ENCODE measurements around the gene KARS1. TPM values are rescaled to one million over a fixed set of nuclear protein-coding genes. Genes with fewer than 3 reads are reported as not detected.

The KARS1 gene
- total RNA-seq, 1 experiment from 2014 or later = 253 TPM

GRCh38 chr16:75667503-75667902, 20.0 kb upstream of the KARS1 start:
- POLR2A ChIA-PET (ENCODE audit: low non-redundant PET) = no interaction called here
- no TSS peak for BruUV-seq (replicated peaks)

GRCh38 chr16:75660726-75661302, 13.3 kb upstream of the KARS1 start:
- BruUV-seq (replicated peaks) = no TSS peak
- no peaks in the 10 kb centered on the region for H3K27me3 ChIP-seq (replicated peaks; ENCODE audit: insufficient read depth, low read depth, low read length, poor library complexity)
- ChIA-PET CTCF (no interaction called here), POLR2A (ENCODE audit: low non-redundant PET) (no interaction called here)
- H3K9me3 ChIP-seq (ENCODE audit: low read depth, low read length, poor library complexity, severe bottlenecking) = no peaks in the 10 kb centered on the region
- peaks cover 30% of the 10 kb centered on the region for H3K36me3 ChIP-seq (ENCODE audit: insufficient read depth, low read length, poor library complexity, severe bottlenecking)
- TF ChIP-seq EZH2 (IDR thresholded peaks at IDR 0.05; ENCODE audit: borderline replicate concordance, low read depth, low read length, poor library complexity, severe bottlenecking) (no peak), CTCF (conservative IDR thresholded peaks at IDR 0.05; ENCODE audit: low read depth, low read length) (no peak)
- H3K4me3 ChIP-seq (ENCODE audit: low read depth, low read length, poor library complexity, severe bottlenecking) = no peak overlapping the region
- DNase-seq (ENCODE audit: low spot score) = no peak
- no peaks in the 10 kb centered on the region for H3K4me1 ChIP-seq (ENCODE audit: insufficient read depth, low read length, poor library complexity, severe bottlenecking)
- H3K27ac ChIP-seq (ENCODE audit: low read depth, low read length, poor library complexity, severe bottlenecking) = no peak overlapping the region
- intact Hi-C loops (cut with micrococcal nuclease; ENCODE audit: unreplicated experiment) = no loop called here

More at GRCh38 chr16:75667503-75667902, 20.0 kb upstream of the KARS1 start:
- H3K27ac ChIP-seq (ENCODE audit: low read depth, low read length, poor library complexity, severe bottlenecking) = no peak overlapping the region
- no peaks in the 10 kb centered on the region for H3K27me3 ChIP-seq (replicated peaks; ENCODE audit: insufficient read depth, low read depth, low read length, poor library complexity)
- H3K4me1 ChIP-seq (ENCODE audit: insufficient read depth, low read length, poor library complexity, severe bottlenecking) = no peaks in the 10 kb centered on the region
- DNase-seq (ENCODE audit: low spot score) = no peak
- TF ChIP-seq CTCF (conservative IDR thresholded peaks at IDR 0.05; ENCODE audit: low read depth, low read length) (no peak), EZH2 (IDR thresholded peaks at IDR 0.05; ENCODE audit: borderline replicate concordance, low read depth, low read length, poor library complexity, severe bottlenecking) (no peak)
- CTCF ChIA-PET = no interaction called here
- intact Hi-C loops (cut with micrococcal nuclease; ENCODE audit: unreplicated experiment) = no loop called here
- no peaks in the 10 kb centered on the region for H3K9me3 ChIP-seq (ENCODE audit: low read depth, low read length, poor library complexity, severe bottlenecking)
- H3K4me3 ChIP-seq (ENCODE audit: low read depth, low read length, poor library complexity, severe bottlenecking) = no peak overlapping the region
- no peaks in the 10 kb centered on the region for H3K36me3 ChIP-seq (ENCODE audit: insufficient read depth, low read length, poor library complexity, severe bottlenecking)

- ChIA-PET CTCF (no interaction called here), POLR2A (ENCODE audit: low non-redundant PET) (no interaction called here)
- no peaks in the 10 kb centered on the region for H3K4me1 ChIP-seq (ENCODE audit: insufficient read depth, low read length, poor library complexity, severe bottlenecking)
- H3K36me3 ChIP-seq (ENCODE audit: insufficient read depth, low read length, poor library complexity, severe bottlenecking) = peaks cover 35% of the 10 kb centered on the region
- no peak overlapping the region for H3K4me3 ChIP-seq (ENCODE audit: low read depth, low read length, poor library complexity, severe bottlenecking)
- BruUV-seq (replicated peaks) = no TSS peak
- intact Hi-C loops (cut with micrococcal nuclease; ENCODE audit: unreplicated experiment) = no loop called here
- no peak overlapping the region for H3K27ac ChIP-seq (ENCODE audit: low read depth, low read length, poor library complexity, severe bottlenecking)
- no peaks in the 10 kb centered on the region for H3K27me3 ChIP-seq (replicated peaks; ENCODE audit: insufficient read depth, low read depth, low read length, poor library complexity)
- no peak for DNase-seq (ENCODE audit: low spot score)
- TF ChIP-seq CTCF (conservative IDR thresholded peaks at IDR 0.05; ENCODE audit: low read depth, low read length) = no peak
- no peak for TF ChIP-seq EZH2 (IDR thresholded peaks at IDR 0.05; ENCODE audit: borderline replicate concordance, low read depth, low read length, poor library complexity, severe bottlenecking)
- no peaks in the 10 kb centered on the region for H3K9me3 ChIP-seq (ENCODE audit: low read depth, low read length, poor library complexity, severe bottlenecking)
Measured at GRCh38 chr16:75660321-75660720, 12.9 kb upstream of the KARS1 start.

Measured in A673 (cell line).